Gastrocnemius medialis (tissue), 4 donors: ENCODE measurements around the gene METRNL.

ENCODE experiments used
- CTCF ChIP-seq, 5 experiments: fragments of 450-650 bp in 3 of 5; fragments of 200-600 bp in 2 of 5; sonication (generic) in 2 of 5; IDR thresholded peaks in 4 of 5; conservative IDR thresholded peaks in 1 of 5; 1 replicate in 4 of 5; 2 replicates in 1 of 5; pipeline ENCODE4 v1.5.1; 2016 to 2019; ENCODE audit warnings: antibody characterized with exemption in 5 of 5, mild to moderate bottlenecking in 3 of 5, moderate library complexity in 3 of 5
- POLR2A ChIP-seq, 2 donors: fragments of 450-650 bp; IDR thresholded peaks; one replicate each; pipeline ENCODE4 v1.6.1; 2017; ENCODE audit warnings: antibody characterized with exemption in 2 of 2, mild to moderate bottlenecking in 2 of 2, moderate library complexity in 2 of 2

GRCh38 chr17:83121921-83122820 lies 42.8 kb downstream of the METRNL start:
- no peak for TF ChIP-seq CTCF (IDR thresholded peaks at IDR 0.05 in 4 of 5, conservative IDR thresholded peaks at IDR 0.05 in 1 of 5)
- no peak for TF ChIP-seq POLR2A (IDR thresholded peaks at IDR 0.05)
